HG03432 (cell line): ENCODE data around the gene RPL41.

ENCODE experiments used
- ATAC-seq: cut with Tn5 transposase; IDR thresholded peaks from one replicate; pipeline ENCODE4 v1.9.1; 2021; ENCODE audit warnings: mild to moderate bottlenecking, moderate library complexity; ENCODE audit not compliant: unreplicated experiment

The RPL41 gene

DNA sequence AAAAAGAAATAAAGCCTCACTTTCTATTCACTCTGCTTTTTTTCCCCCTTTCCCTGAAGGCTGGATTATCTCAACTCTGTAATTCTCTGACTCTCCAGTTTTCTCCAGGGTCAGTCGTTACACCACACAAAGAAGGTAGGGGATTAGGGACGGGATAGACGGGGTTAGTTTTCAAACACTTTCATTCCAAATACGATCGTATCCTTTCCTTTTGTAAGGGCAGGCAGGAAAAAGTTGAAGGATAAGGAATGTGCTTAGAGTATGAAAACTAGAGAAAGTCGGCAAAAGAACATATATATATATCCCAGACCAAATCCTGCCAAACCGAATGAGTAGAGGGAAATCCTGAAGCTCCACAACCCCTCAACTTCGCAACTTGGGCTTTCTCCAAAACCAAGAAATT lies 11.1 kb downstream of the RPL41 start:
- ATAC-seq: no peak

DNA sequence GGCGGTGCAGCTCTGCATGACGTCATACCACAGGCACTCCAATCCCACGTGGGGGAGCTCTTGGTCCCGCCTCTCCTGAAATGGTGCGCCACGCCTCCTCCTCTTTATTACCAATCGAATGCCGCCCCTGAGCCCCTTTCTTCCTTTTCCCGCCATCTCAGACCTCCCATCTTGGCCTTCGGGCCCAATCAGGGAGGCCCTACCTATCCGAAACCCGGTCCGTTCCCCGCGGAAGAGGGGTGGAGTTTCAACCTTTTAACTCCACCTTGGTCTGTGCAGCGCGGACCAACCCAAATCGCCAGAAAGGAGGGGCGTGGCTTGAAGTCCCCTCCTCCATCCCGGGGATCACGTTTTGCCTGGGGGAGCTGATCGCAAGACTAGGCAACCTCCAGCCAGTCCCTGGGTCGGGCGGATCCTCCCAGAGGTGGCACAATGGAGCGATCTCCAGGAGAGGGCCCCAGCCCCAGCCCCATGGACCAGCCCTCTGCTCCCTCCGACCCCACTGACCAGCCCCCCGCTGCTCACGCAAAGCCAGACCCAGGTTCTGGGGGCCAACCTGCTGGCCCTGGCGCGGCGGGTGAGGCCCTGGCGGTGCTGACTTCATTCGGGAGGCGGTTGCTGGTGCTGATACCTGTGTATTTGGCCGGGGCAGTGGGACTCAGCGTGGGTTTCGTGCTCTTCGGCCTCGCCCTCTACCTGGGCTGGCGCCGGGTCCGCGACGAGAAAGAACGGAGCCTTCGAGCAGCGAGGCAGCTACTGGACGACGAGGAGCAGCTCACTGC lies 11.6 kb downstream of the RPL41 start, which contains the start of gene ESYT1:
Gene ESYT1, plus strand, starts transcription at position 380 of the 782 bp plus-strand sequence. Its CDS starts 53 bp downstream, at position 433.
- peak; percentile 90 for ATAC-seq

DNA sequence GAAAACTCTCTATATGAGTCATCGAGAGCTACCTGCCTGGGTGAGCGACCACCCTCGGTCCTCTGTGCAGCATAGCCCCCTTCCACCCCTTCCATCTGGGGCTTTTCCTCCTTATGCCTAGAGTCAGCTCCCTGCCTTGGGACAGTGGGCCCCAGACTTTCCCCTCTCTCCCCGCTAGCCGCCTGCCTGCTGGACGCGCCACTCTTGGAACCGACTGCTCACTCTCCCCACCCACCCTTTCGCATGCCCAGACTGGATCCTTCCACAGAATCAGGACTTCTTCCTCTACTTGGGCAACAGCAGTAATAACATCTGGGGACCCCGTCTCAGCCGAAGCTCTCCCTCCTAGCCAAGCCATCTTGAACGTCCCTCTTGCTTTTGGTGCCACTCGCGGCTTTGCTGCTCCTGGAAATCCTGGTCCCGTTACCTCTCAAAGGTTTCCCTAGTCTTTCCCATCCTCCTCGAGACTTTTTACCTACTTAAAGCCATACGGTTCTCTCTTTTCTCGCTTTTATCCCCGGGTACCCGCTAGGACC lies 12.3 kb downstream of the RPL41 start:
- ATAC-seq: no peak

DNA sequence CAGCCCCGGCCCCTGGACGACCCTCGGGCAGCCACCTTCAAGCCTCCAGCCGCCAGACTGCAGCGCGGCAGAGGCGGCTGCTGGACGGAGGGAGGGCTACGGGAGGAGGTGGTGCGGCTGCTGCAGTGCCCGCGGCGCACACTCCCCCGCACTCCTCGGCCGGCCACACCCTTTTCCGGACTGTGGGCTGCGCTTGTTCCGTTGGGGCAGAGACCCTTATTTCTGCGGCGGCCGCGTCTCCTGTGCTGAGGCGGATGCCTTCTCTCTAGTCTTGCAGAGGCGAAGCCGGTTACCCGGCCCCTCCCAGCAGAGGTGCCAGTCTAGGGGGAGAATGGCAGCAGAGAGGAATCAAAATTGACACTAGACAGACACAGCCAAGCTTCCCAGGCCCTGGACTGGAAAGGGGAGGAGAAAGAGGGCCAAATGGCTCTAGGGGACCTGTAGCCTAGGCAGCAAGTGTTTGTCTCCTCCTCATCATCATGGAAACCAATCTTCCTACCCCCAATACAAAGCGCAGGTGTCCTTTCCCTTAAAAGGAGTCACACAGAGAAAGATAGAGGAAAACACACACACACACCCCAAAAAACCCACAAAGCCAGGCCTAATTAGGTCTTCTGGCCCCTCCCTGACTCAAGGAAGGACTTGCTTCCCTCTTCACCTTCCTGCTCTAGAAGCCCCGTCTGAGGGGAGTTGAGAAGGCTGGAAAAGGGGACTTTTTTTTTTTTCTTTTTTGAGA lies 12.9 kb downstream of the RPL41 start:
- peak; percentile 38 for ATAC-seq

DNA sequence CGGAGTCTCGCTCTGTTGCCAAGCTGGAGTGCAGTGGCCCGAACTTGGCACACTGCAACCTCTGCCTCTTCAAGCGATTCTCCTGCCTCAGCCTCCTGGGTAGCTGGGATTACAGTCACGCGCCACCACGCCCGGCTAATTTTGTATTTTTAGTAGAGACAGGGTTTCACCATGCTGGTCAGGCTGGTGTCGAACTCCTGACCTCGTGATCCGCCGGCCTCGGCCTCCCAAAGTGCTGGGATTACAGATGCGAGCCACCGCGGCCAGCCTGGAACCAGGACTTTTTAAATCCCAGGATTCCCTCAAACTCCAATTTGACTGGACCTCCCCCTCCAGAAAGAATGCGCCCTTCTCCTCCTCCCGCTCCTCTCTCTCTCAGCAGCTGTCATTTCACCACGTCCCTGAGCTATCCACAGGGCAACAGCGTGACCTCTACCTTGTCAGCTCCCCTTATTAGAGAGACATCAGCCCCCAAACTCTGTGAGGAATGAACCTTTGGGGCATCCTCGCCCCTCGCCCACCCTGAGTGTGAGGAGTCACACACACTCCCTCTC lies 13.6 kb downstream of the RPL41 start:
- no peak for ATAC-seq

DNA sequence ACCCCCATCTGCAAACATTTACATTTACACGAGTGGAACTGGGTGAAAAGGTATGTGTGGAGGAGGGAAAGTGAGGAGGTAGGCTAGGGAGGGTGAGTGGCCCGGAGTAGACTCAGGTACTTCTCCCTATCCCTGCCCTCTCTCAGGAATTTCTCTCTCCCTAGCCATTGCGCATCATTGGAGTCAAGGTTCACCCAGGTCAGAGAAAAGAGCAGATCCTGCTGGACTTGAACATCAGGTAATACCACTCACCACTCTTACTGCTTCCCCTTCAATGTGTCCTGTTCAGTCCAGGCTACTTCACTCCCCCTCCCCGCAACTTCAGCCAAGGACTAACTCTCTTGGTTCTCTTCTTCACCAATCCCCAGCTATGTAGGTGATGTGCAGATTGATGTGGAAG lies 14.4 kb downstream of the RPL41 start:
- ATAC-seq: no peak

DNA sequence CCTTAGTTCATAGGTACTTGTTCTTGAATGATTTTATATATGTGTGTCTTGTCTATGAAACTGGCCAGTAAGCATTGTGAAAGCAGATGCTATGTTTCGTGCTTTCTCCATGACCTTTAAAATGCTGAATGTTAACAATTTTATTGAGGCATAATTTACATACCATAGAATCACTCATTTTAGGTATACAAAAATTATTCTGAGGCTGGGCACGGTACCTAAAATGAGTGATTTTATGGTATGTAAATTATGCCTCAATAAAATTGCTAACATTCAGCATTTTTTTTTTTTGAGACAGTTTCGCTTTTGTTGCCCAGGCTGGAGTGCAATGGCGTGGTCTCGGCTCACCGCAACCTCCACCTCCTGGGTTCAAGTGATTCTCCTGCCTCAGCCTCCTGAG lies 18.5 kb downstream of the RPL41 start:
- ATAC-seq: no peak

DNA sequence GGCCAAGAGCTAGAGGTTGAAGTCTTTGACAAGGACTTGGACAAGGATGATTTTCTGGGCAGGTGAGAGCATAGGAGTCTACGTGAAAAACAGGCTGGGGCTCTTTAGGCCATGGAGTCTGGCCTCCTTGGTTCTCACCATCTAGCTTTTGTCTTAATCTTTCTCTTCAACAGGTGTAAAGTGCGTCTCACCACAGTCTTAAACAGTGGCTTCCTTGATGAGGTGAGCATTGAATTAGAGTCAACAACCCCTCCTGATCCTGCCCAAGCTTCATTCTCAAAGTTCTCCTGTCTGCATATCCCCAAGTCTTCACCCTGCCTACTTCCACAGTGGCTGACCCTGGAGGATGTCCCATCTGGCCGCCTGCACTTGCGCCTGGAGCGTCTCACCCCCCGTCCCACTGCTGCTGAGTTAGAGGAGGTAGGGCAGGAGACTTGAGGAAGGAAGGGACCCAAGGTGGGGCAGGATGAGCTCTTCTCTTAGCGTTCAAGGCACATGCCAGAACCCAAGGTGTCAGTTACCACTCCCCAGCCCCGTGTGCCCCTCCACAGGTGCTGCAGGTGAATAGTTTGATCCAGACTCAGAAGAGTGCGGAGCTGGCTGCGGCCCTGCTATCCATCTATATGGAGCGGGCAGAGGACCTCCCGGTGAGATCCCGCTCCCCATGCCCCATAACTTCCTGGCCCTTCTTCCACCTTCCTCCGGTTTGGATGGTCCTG lies 21.6 kb downstream of the RPL41 start:
- no peak for ATAC-seq

DNA sequence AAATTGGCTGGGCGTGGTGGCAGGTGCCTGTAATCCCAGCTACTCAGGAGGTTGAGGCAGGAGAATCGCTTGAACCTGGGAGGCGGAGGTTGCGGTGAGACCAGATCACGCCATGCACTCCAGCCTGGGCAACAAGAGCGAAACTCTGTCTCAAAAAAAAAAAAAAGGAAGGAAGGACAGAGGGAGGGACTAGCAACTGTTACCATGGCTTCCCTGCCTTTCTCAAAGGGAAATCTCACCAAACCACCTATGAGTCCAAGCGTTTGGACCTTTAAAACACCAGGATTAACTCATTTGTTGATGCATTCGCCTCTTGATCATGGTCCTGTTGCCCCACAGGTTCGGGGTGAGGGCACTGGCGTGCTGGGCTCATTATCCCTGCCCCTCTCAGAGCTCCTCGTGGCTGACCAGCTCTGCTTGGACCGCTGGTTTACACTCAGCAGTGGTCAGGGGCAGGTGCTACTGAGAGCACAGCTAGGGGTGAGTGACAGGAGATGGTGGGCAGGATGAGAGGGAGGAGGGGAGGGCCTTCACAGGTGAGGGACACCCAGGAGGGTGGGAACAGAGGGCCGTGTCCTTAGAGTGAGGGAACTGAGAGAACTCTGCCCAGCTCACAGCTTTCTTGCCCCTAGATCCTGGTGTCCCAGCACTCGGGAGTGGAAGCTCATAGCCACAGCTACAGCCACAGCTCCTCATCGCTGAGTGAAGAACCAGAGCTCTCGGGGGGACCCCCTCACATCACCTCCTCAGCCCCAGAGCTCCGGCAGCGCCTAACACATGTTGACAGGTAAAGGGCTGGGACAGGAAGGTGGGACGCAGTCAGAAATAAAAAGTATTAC lies 25.7 kb downstream of the RPL41 start:
- no peak for ATAC-seq

DNA sequence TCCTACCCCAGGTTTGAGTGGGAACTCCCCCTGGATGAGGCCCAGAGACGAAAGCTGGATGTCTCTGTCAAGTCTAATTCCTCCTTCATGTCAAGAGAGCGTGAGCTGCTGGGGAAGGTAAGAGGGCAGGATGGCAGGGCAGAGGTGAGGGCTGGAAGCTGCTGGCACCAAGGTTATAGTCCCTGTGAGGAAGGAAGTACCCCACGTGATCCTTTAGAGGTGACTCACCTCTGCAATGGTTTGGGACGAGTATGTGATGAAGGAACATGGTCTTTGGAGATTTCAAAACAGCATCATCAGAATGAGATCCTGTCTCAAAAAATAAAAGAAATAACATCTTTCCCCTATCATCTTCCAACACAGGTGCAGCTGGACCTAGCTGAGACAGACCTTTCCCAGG lies 26.8 kb downstream of the RPL41 start:
- no peak for ATAC-seq

DNA sequence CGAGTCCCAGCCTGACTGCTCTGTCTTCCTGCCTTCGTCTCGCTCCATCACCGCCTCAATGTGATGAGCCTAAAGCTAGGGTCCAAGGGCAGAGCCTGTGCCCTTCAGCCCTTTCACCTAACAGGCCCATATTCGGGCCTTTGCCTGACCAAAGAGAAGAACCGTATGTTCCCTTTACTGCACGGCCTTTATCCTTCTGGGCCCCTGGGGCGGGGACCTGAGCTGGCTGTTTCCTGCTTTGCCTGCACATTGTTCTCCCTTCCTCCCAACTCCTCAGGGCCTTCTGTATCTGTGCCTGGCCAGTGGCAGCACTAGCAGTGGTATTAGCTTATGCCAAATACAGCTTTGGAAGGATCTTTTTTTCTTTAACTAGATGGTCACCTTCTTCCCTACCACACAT lies 27.4 kb downstream of the RPL41 start:
- ATAC-seq: no peak

DNA sequence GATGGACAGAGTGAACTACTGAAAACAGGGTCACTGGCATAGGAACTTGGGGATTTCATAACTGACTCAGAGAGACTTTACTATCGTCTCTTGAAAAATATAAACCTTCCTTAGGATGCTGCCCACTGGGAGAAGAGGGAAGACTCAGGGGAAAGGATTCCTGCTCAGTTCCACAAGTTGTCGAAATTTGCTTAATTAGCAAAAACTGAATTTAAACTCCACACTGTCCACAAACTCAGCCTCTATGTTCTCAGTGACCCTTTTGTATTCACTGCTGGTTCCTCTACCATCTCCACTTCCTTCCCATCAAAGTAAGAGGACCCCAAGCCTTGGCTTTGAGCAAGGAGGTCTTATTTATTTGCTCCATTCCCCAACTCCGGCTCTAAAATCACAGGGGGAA lies 28.8 kb downstream of the RPL41 start:
- ATAC-seq: no peak

DNA sequence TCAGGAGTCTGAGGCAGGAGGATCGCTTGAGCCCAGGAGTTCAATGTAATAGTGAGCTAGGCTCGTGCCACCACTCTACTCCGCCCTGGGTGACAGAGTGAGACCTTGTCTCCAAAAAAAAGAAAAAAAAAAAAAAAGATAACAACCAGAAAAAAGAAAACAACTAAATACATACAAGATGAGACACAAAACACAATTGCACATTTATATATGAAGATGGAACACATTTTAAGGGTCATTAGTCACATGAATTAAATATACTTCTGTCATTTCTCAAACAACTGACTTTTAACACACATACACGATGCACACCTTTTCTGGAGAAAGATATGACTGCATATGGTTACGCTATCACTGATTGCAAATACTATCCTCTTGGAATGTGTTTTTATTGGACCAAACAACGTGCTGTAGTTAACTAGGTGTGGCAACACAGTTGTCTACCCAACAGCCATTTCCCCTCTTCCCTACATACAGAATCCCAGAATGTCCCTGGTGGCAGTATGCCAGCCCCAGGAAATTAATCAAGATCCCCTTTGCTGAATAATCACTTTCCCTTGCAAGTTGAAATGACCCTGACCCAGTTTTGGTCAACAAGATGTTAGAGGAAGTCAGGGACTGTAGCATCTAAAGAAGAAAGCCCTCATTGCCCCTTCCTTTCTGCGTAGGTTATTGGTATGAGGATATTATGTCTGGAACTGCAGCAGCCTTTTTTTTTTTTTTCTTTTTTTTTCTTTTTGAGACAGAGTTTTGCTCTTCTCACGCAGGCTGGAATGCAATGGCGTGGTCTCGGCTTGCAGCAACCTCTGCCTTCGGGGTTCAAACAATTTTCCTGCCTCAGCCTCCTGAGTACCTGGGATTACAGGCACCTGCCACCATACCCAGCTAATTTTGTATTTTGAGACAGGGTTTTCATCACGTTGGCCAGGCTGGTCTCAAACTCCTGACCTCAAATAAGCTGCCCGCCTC lies 30.3 kb downstream of the RPL41 start:
- ATAC-seq: no peak

DNA sequence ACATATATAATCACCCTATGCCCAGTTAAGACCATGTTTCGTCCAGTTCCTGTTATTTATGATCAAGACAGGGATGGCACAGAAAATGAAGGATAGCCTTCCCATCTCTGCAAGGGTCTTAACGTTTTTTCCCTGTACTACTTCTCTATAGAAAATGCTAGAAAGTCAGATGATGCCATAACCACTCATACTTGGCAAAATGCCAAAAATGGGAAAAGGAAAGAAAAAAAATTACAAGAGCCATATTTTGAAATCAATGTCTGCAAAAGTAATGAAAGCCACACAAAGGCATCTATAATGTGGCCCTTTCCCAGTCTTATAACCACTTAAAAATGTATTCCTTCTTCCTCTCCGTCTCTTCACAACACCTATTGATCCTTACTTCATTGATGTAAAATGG lies 34.1 kb downstream of the RPL41 start:
- no peak for ATAC-seq

DNA sequence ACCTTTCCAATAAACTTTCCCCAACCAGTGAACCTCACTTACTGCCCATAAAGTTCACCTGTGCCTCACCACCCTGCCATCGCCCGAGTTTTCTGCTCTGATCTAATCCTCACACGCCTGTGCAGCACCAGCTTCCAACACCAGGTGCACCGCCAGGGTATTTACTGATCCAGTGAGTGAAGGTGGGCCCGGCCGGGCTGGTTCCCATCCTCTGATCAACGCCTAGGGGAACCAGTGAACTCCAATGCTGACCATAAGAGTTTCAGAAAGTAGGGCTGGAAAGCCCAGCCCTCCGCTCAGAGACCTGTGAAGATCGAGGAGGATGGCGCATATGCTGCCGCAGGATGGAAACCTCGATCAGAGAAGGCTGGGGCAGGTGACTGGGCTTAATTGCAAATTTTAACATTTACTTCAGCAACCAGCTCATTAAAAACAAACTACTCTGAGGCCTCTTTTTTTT lies 35.3 kb downstream of the RPL41 start:
- peak; percentile 47 for ATAC-seq

DNA sequence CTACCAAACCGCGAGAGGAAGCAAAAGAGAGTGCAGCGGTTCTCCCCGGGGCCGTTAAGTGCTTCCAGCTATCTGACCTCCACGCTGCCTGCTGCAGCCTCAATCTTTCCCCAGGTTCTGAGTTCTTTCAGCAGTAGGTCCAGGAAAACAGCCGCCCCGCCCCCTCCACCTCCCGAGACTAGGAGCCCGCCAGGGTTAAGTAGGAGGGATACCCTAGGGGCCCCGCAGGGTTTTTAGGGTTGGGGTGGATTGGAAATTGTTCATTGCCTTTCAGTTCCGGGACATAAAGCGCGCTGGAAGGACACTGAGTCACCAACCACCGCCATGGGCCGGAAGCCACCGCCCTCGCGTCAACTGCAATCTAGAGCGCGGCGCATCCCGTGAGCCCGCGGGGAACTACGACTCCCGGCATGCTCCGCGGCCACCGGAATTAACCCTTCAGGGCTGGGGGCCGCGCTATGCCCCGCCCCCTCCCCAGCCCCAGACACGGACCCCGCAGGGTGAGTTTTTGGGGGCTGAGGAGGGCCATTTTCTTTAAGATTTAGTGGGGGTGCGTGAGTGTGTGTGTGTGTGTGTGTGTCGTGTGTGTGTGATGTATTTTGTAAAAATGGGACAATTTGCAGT lies 35.8 kb downstream of the RPL41 start, which contains the start of gene MYL6B:
Gene MYL6B, plus strand, starts transcription at position 456 of the 624 bp plus-strand sequence. CDS start 1,332 bp downstream, outside the sequence.
- ATAC-seq: peak; percentile 89

DNA sequence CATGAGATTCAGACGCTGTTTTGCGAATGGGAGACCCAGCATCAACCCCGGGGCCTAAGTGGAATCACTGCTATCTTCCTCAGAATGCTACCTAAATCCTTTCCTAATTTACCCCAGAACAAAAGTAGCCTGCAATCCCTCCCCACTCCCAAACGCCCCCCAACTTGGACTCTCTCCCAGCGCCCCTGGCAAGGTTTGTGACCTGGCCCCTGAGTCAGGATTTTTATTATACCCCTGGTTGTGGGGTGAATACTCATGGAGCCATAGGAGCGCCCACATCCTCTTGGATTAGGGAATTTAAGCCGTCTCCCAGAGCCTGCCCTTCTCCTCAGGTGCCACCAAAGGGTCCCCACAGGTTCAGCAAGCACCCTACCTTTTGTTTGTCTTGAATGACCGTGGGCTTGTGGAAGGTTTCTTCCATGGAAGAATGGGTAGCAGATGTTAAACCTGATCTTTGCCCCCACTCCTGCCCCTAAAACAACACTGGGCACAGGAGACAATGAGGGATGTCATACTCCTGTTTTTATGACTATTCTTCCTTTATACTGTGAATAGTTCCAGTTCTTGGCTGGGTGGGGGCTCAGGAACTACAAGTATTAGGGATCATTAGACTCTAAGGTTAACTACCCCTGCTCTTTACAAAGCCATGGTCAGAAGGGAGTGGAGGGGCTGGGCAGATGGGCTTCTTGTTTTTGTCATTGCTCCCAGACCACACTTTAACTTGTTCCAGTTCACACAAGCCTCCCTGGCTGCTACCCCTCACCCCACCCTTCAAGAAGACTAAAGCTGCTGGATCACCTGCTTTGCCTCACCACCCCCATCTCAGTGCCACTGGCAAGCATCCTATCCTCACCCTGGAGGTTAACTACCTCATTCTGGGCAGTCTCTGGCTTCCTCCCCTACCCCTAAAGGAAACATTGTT lies 36.6 kb downstream of the RPL41 start:
- ATAC-seq: no peak
